Smooth muscle cell (in vitro differentiated cells): ENCODE data around the gene SFT2D1. TPM values are rescaled to one million over a fixed set of nuclear protein-coding genes. Genes with fewer than 3 reads are reported as not detected.

ENCODE experiments used
- DNase-seq: peaks from one replicate; lab custom pipeline; 2025; ENCODE audit not compliant: unreplicated experiment; lab: John Stamatoyannopoulos, UW
- H2AFZ ChIP-seq: fragments of 200-600 bp; sonication (generic); 2 replicates; pipeline ENCODE4 v1.6.0; 2016; ENCODE audit warnings: antibody characterized with exemption, low read depth, mild to moderate bottlenecking
- H3F3A ChIP-seq: fragments of 200-600 bp; sonication (generic); 2 replicates; pipeline ENCODE4 v1.6.0; 2017; ENCODE audit warnings: antibody characterized with exemption, low read depth
- H3K27ac ChIP-seq: fragments of 200-600 bp; sonication (generic); 2 replicates; pipeline ENCODE4 v1.5.1; 2016; ENCODE audit warnings: low read depth, mild to moderate bottlenecking
- H3K27me3 ChIP-seq: fragments of 200-600 bp; sonication (generic); 2 replicates; pipeline ENCODE4 v1.6.1; 2016; ENCODE audit warnings: low read depth, mild to moderate bottlenecking
- H3K36me3 ChIP-seq: fragments of 200-600 bp; sonication (generic); 2 replicates; pipeline ENCODE4 v1.5.1; 2016; ENCODE audit warnings: low read depth
- H3K4me1 ChIP-seq: fragments of 200-600 bp; sonication (generic); 2 replicates; pipeline ENCODE4 v1.5.1; 2016; ENCODE audit warnings: low read depth
- H3K4me2 ChIP-seq: fragments of 200-600 bp; sonication (generic); 2 replicates; pipeline ENCODE4 v1.6.0; 2016; ENCODE audit warnings: mild to moderate bottlenecking
- H3K4me3 ChIP-seq: fragments of 200-600 bp; sonication (generic); 2 replicates; pipeline ENCODE4 v1.5.1; 2016; ENCODE audit warnings: mild to moderate bottlenecking
- H3K79me2 ChIP-seq: fragments of 200-600 bp; sonication (generic); 2 replicates; pipeline ENCODE4 v1.6.0; 2016; ENCODE audit warnings: low read depth, mild to moderate bottlenecking
- H3K9ac ChIP-seq: fragments of 200-600 bp; sonication (generic); 2 replicates; pipeline ENCODE4 v1.6.0; 2016; ENCODE audit warnings: low read depth
- H3K9me3 ChIP-seq: fragments of 200-600 bp; sonication (generic); replicated peaks from 2 replicates; pipeline ENCODE4 v1.5.1; 2016; ENCODE audit warnings: low read depth
- H4K20me1 ChIP-seq: fragments of 200-600 bp; sonication (generic); 2 replicates; pipeline ENCODE4 v1.6.0; 2016; ENCODE audit warnings: low read depth
- WGBS: methylation state at CpG from one replicate; pipeline ENCODE4 v1.1.7; 2016; ENCODE audit warnings: low lambda C conversion rate; 5-methylcytosine and 5-hydroxymethylcytosine counted together
- polyA plus RNA-seq: library from polyadenylated mRNA; unstranded; fragments of >200 nt; fragmentation: Nextera tagmentation; extraction: Ambion mirVana; gene quantifications from 2 replicates; pipeline ENCODE4 v1.2.1, GENCODE V29; 2016
- total RNA-seq: library from RNA; depleted of rRNA; stranded (reverse); fragments of >200 nt; gene quantifications from 2 replicates; pipeline ENCODE4 v1.2.3, GENCODE V29; 2014
- TF ChIP-seq, protein P1 (sequence below): fragments of 200-600 bp; sonication (generic); IDR thresholded peaks from 2 replicates; pipeline ENCODE4 v1.5.1; 2017; ENCODE audit warnings: borderline replicate concordance, mild to moderate bottlenecking, antibody characterized with exemption; ENCODE audit not compliant: insufficient read depth, poor library complexity, severe bottlenecking

SFT2D1 gene
- total and polyA plus RNA-seq, 2 experiments from 2014 or later = 50.3 to 82.3 TPM

DNA sequence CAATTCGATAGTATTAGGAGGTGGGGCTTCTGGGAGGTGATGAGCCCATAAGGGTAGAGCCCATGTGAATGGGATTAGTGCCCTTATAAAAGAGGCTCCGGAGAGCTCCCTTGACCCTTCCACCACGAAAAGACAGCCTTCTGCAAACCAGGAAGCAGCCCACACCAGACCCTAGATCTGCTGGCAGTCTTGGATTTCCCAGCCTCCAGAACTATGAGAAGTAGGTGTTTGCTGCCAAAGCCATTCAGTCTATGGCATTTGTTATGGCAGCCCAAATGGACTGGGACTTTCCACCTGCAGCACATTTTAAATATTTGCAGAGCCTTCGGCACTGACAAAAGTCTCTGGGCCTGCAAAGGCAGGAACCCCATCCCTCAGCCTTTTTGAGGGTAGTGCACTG, 11.8 kb upstream of the SFT2D1 start:
- no peak overlapping the region for H3K9ac ChIP-seq
- WGBS = 89% methylated on average over 4 of the region's 4 CpGs
- H3K4me2 ChIP-seq = no peak overlapping the region
- H3K4me3 ChIP-seq = no peak overlapping the region
- H3K9me3 ChIP-seq = no peaks in the 10 kb centered on the region
- H3K36me3 ChIP-seq = no peaks in the 10 kb centered on the region
- no peak overlapping the region for H3K27ac ChIP-seq
- no peak for DNase-seq
- no peaks in the 10 kb centered on the region for H4K20me1 ChIP-seq
- no peaks in the 10 kb centered on the region for H3K4me1 ChIP-seq
- TF ChIP-seq, protein P1, sequence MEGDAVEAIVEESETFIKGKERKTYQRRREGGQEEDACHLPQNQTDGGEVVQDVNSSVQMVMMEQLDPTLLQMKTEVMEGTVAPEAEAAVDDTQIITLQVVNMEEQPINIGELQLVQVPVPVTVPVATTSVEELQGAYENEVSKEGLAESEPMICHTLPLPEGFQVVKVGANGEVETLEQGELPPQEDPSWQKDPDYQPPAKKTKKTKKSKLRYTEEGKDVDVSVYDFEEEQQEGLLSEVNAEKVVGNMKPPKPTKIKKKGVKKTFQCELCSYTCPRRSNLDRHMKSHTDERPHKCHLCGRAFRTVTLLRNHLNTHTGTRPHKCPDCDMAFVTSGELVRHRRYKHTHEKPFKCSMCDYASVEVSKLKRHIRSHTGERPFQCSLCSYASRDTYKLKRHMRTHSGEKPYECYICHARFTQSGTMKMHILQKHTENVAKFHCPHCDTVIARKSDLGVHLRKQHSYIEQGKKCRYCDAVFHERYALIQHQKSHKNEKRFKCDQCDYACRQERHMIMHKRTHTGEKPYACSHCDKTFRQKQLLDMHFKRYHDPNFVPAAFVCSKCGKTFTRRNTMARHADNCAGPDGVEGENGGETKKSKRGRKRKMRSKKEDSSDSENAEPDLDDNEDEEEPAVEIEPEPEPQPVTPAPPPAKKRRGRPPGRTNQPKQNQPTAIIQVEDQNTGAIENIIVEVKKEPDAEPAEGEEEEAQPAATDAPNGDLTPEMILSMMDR = no peak
- no peaks in the 10 kb centered on the region for H3K79me2 ChIP-seq
- H3F3A ChIP-seq = no peaks in the 10 kb centered on the region
- no peak overlapping the region for H2AFZ ChIP-seq
- no peaks in the 10 kb centered on the region for H3K27me3 ChIP-seq

DNA sequence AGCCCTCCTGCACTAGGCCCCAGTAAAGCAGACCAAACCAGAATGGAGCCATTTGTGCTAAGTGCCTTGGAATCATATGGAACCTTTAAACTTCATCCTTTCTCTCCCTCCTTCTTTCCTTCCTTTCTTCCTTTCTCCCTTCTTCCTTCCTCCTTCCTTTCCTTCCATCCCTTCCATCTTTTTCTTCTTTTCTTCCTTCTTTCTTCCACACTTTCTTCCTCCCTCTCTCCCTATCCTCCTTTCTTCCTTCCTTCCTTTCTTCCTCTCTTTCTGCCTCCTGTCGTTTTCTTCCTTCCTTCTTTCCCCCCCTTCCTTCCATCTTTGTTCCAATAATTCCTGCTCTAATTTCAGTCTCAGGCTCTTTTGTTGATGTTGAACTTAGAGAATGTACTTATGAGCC, 11.2 kb upstream of the SFT2D1 start:
- no peak overlapping the region for H3K4me2 ChIP-seq
- no peaks in the 10 kb centered on the region for H4K20me1 ChIP-seq
- no peak for DNase-seq
- H3K9ac ChIP-seq = no peak overlapping the region
- no peaks in the 10 kb centered on the region for H3K27me3 ChIP-seq
- TF ChIP-seq, protein P1 = no peak
- no peak overlapping the region for H3K27ac ChIP-seq
- no peaks in the 10 kb centered on the region for H3K36me3 ChIP-seq
- 97% methylated on average over 1 of the region's 1 CpG for WGBS
- H3K79me2 ChIP-seq = no peaks in the 10 kb centered on the region
- H3K4me1 ChIP-seq = no peaks in the 10 kb centered on the region
- no peaks in the 10 kb centered on the region for H3F3A ChIP-seq
- H2AFZ ChIP-seq = no peak overlapping the region
- H3K4me3 ChIP-seq = no peak overlapping the region
- no peaks in the 10 kb centered on the region for H3K9me3 ChIP-seq

DNA sequence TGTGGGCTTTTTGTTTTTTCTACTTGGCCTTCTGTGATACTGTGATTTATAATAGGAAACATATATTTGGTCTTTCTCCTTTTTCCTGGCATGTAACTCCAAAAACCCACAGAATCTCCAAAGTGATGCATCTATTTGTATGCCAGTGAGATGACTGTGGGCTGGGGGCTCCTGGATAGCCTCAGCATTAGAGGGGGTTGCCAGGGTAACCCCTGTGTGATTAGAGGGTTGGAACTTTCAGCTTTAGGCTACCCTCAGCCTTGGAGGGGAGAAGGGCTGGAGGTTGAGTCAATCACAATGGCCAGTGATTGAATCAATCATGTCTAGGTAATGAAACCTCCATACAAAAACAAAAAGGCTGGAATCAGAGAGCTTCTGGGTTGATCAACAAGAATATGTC, 10.6 kb upstream of the SFT2D1 start:
- H3K9ac ChIP-seq = no peak overlapping the region
- no peak overlapping the region for H3K4me3 ChIP-seq
- no peaks in the 10 kb centered on the region for H3K27me3 ChIP-seq
- TF ChIP-seq, protein P1 = no peak
- H3K4me1 ChIP-seq = no peaks in the 10 kb centered on the region
- no peak for DNase-seq
- no peaks in the 10 kb centered on the region for H3K9me3 ChIP-seq
- H3K79me2 ChIP-seq = no peaks in the 10 kb centered on the region
- H2AFZ ChIP-seq = no peak overlapping the region
- no peak overlapping the region for H3K27ac ChIP-seq
- no peaks in the 10 kb centered on the region for H3F3A ChIP-seq
- H3K4me2 ChIP-seq = no peak overlapping the region
- no peaks in the 10 kb centered on the region for H3K36me3 ChIP-seq
- no peaks in the 10 kb centered on the region for H4K20me1 ChIP-seq

DNA sequence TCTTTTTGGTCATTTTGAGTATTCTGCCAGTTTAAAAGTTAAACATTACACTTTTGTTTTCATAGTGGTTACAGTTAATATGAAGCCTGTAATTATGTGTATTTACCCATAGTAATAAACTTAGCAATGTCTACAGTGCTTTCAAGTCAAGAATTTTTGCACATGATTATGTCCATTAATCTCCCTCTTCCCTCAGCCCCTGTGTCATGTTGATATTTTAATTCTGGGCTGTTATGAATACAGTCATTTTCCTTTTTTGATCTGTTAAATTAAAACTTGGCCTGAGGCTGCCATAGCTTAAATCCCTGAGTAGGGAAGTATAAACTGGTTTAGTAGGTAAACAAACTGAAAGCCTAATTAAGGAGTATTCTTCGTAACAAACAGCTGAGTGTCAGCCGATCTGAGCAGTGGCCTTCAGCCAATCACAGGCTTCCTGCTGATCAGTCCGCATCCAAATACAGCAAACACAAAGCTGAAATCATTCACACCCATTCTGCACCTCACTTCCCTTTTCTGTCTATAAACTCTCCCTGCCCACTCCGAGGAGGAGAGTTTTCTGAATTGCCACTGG, 9.5 kb upstream of the SFT2D1 start:
- H3K27ac ChIP-seq = no peak overlapping the region
- peak overlapping the region; percentile 68 for H2AFZ ChIP-seq
- peak overlapping the region; percentile 6 for H3K4me2 ChIP-seq
- peak overlapping the region; percentile 0 for H3K4me3 ChIP-seq
- no peaks in the 10 kb centered on the region for H3K9me3 ChIP-seq
- no peaks in the 10 kb centered on the region for H3K4me1 ChIP-seq
- no peaks in the 10 kb centered on the region for H4K20me1 ChIP-seq
- no peak overlapping the region for H3K9ac ChIP-seq
- TF ChIP-seq, protein P1 = no peak
- no peaks in the 10 kb centered on the region for H3K36me3 ChIP-seq
- no peaks in the 10 kb centered on the region for H3K79me2 ChIP-seq
- 46% methylated on average over 4 of the region's 4 CpGs for WGBS
- no peaks in the 10 kb centered on the region for H3F3A ChIP-seq
- no peaks in the 10 kb centered on the region for H3K27me3 ChIP-seq
- DNase-seq = no peak
